ENCODE measurements around the gene NFATC2. TPM values are rescaled to one million over a fixed set of nuclear protein-coding genes. Genes with fewer than 3 reads are reported as not detected.

Gene NFATC2
- total RNA-seq, 1 experiment from 2014 or later: 15.8 TPM

DNA sequence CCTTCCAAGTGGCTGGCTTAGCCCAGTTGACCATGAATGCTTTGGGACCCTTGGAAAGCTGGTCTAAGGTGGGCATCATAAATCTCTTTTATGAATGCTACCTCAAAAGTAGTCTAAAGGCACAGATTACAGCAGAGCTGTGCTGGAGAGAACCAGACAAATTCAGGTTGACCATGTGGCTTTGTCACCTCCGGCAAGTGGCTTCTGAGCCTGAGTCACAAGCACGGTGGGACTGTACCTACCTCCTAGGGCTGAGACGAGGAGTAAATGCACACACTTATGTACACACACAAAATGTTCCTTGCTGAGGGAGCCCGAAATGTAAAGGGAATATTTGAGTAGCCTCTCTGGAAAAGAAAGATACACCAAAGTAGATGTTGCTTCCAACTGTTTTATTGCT is 155.9 kb downstream of the NFATC2 start:
- BruUV-seq (replicated peaks): no TSS peak
- TF ChIP-seq, protein P1, sequence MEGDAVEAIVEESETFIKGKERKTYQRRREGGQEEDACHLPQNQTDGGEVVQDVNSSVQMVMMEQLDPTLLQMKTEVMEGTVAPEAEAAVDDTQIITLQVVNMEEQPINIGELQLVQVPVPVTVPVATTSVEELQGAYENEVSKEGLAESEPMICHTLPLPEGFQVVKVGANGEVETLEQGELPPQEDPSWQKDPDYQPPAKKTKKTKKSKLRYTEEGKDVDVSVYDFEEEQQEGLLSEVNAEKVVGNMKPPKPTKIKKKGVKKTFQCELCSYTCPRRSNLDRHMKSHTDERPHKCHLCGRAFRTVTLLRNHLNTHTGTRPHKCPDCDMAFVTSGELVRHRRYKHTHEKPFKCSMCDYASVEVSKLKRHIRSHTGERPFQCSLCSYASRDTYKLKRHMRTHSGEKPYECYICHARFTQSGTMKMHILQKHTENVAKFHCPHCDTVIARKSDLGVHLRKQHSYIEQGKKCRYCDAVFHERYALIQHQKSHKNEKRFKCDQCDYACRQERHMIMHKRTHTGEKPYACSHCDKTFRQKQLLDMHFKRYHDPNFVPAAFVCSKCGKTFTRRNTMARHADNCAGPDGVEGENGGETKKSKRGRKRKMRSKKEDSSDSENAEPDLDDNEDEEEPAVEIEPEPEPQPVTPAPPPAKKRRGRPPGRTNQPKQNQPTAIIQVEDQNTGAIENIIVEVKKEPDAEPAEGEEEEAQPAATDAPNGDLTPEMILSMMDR (IDR thresholded peaks at IDR 0.05; ENCODE audit: unreplicated experiment): no peak
- peaks cover 25% of the 10 kb centered on the region for H3K4me1 Mint-ChIP-seq (ENCODE audit: low read depth, unreplicated experiment)
- CTCF ChIA-PET: interaction anchor here (1.0 to 2.1 kb wide), 6 partner anchors 37 to 215 kb away, joined by 3 to 29 read pairs (median 3); no protein-coding TSS in a partner anchor
- H3K36me3 Mint-ChIP-seq (ENCODE audit: insufficient read depth, unreplicated experiment): no peaks in the 10 kb centered on the region
- DNase-seq: no peak
- H3K9me3 Mint-ChIP-seq (ENCODE audit: low read depth, unreplicated experiment): no peaks in the 10 kb centered on the region
- intact Hi-C loops (cut with micrococcal nuclease; ENCODE audit: unreplicated experiment): loop anchor here (1.0 kb wide), 1 partner anchor 209 kb away; no protein-coding TSS in a partner anchor
- no peak overlapping the region for H3K27ac Mint-ChIP-seq (ENCODE audit: unreplicated experiment)
- no peak overlapping the region for H3K4me3 Mint-ChIP-seq (ENCODE audit: low read depth, unreplicated experiment)
- peaks cover 25% of the 10 kb centered on the region for H3K27me3 Mint-ChIP-seq (ENCODE audit: unreplicated experiment)

DNA sequence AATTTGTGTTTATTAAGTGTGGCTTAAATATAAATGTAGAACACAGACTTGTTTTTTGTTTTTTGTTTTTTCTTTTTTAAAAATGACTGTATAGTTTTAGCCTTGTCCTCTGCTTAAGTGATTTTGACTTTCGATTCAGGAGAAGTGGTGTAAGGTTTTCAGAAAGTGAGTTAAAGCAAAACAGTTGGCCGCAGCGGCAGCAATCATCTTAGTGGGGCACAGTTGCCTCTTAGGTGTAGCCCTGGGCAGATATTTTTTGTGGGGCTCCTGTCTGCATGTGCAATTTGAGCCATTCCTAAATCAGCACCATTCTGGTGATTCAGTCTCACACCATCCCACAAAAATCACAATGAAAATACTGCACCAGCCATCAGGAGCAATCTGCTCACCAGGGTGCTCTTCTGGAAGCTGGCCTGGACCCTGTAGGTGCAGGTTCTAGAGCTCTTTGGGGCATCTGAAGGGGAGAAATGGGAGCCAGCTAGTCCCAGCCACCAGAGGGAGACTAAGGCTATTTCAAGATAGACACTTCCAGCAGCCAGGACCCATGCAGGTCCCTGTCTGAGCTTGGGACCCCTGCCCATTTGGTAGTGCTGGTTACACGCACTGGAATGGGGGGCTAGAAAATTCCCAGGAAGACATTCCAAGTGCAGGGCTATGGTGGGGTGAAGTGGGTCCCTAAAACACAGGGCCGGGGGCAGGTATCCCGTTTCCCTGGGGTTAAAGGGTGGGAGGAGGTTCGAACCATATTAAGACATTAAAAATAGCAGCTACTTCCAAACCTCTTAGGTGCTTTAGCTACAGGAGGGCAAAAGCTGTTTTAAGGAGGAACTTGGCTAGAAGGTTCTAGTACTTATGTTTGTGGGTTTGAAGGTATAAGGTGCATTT is 156.6 kb downstream of the NFATC2 start:
- no peaks in the 10 kb centered on the region for H3K9me3 Mint-ChIP-seq (ENCODE audit: low read depth, unreplicated experiment)
- CTCF ChIA-PET: interaction anchor here (1.0 to 2.1 kb wide), 6 partner anchors 37 to 216 kb away, joined by 3 to 29 read pairs (median 3); no protein-coding TSS in a partner anchor
- no peak overlapping the region for H3K4me3 Mint-ChIP-seq (ENCODE audit: low read depth, unreplicated experiment)
- no TSS peak for BruUV-seq (replicated peaks)
- H3K36me3 Mint-ChIP-seq (ENCODE audit: insufficient read depth, unreplicated experiment): no peaks in the 10 kb centered on the region
- H3K4me1 Mint-ChIP-seq (ENCODE audit: low read depth, unreplicated experiment): peaks cover 26% of the 10 kb centered on the region
- intact Hi-C loops (cut with micrococcal nuclease; ENCODE audit: unreplicated experiment): loop anchor here (1.0 kb wide), 1 partner anchor 209 kb away; no protein-coding TSS in a partner anchor
- TF ChIP-seq, protein P1 (IDR thresholded peaks at IDR 0.05; ENCODE audit: unreplicated experiment): peak; percentile 67
- H3K27ac Mint-ChIP-seq (ENCODE audit: unreplicated experiment): no peak overlapping the region
- H3K27me3 Mint-ChIP-seq (ENCODE audit: unreplicated experiment): peaks cover 32% of the 10 kb centered on the region
- peak; percentile 51 for DNase-seq

- Mint-ChIP-seq H3K4me3 (ENCODE audit: low read depth, unreplicated experiment) (no peak overlapping the region), H3K4me1 (ENCODE audit: low read depth, unreplicated experiment) (peaks cover 26% of the 10 kb centered on the region), H3K27ac (ENCODE audit: unreplicated experiment) (no peak overlapping the region), H3K9me3 (ENCODE audit: low read depth, unreplicated experiment) (no peaks in the 10 kb centered on the region), H3K27me3 (ENCODE audit: unreplicated experiment) (peaks cover 42% of the 10 kb centered on the region), H3K36me3 (ENCODE audit: insufficient read depth, unreplicated experiment) (no peaks in the 10 kb centered on the region)
- no peak for DNase-seq
- CTCF ChIA-PET: no interaction called here
- intact Hi-C loops (cut with micrococcal nuclease; ENCODE audit: unreplicated experiment): no loop called here
- TF ChIP-seq, protein P1 (IDR thresholded peaks at IDR 0.05; ENCODE audit: unreplicated experiment): no peak
- no TSS peak for BruUV-seq (replicated peaks)
Measured at GRCh38 chr20:51384875-51385274, 157.6 kb downstream of the NFATC2 start.

- DNase-seq: no peak
Measured at GRCh38 chr20:51383891-51384510, 158.5 kb downstream of the NFATC2 start.

More at GRCh38 chr20:51383891-51384510, 158.5 kb downstream of the NFATC2 start:
- Mint-ChIP-seq H3K27me3 (ENCODE audit: unreplicated experiment) (peaks cover 44% of the 10 kb centered on the region), H3K4me1 (ENCODE audit: low read depth, unreplicated experiment) (peaks cover 26% of the 10 kb centered on the region), H3K9me3 (ENCODE audit: low read depth, unreplicated experiment) (no peaks in the 10 kb centered on the region), H3K36me3 (ENCODE audit: insufficient read depth, unreplicated experiment) (no peaks in the 10 kb centered on the region), H3K4me3 (ENCODE audit: low read depth, unreplicated experiment) (no peak overlapping the region), H3K27ac (ENCODE audit: unreplicated experiment) (no peak overlapping the region)
- TF ChIP-seq, protein P1 (IDR thresholded peaks at IDR 0.05; ENCODE audit: unreplicated experiment): no peak
- BruUV-seq (replicated peaks): no TSS peak
- intact Hi-C loops (cut with micrococcal nuclease; ENCODE audit: unreplicated experiment): no loop called here
- CTCF ChIA-PET: no interaction called here
